Subcutaneous adipose tissue (tissue), 4 donors: ENCODE data around the gene SPTBN2. TPM values are rescaled to one million over a fixed set of nuclear protein-coding genes. Genes with fewer than 3 reads are reported as not detected.

Experiments used
- total RNA-seq, 4 donors: library from RNA; depleted of rRNA; stranded (reverse); fragments of >200 nt; gene quantifications; one replicate each; pipeline ENCODE4 v1.1.0, GENCODE V29; 2016
- TF ChIP-seq, protein P1 (sequence below): fragments of 450-650 bp; IDR thresholded peaks from one replicate; pipeline ENCODE4 v1.5.1; 2016; ENCODE audit warnings: low read depth, mild to moderate bottlenecking, control low read depth, antibody characterized with exemption, moderate library complexity

Gene SPTBN2
- total RNA-seq = 10 to 100 TPM in 1 of 4 donors, 1 to 10 TPM in 3; 1.9 to 15.3 (median 5.2) TPM

- TF ChIP-seq, protein P1, sequence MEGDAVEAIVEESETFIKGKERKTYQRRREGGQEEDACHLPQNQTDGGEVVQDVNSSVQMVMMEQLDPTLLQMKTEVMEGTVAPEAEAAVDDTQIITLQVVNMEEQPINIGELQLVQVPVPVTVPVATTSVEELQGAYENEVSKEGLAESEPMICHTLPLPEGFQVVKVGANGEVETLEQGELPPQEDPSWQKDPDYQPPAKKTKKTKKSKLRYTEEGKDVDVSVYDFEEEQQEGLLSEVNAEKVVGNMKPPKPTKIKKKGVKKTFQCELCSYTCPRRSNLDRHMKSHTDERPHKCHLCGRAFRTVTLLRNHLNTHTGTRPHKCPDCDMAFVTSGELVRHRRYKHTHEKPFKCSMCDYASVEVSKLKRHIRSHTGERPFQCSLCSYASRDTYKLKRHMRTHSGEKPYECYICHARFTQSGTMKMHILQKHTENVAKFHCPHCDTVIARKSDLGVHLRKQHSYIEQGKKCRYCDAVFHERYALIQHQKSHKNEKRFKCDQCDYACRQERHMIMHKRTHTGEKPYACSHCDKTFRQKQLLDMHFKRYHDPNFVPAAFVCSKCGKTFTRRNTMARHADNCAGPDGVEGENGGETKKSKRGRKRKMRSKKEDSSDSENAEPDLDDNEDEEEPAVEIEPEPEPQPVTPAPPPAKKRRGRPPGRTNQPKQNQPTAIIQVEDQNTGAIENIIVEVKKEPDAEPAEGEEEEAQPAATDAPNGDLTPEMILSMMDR = no peak
Observed at GRCh38 chr11:66728693-66729385, at the start of gene SPTBN2. Gene SPTBN2, minus strand, starts transcription at chr11:66729216. Its CDS starts 7,976 bp downstream, at chr11:66721240.

DNA sequence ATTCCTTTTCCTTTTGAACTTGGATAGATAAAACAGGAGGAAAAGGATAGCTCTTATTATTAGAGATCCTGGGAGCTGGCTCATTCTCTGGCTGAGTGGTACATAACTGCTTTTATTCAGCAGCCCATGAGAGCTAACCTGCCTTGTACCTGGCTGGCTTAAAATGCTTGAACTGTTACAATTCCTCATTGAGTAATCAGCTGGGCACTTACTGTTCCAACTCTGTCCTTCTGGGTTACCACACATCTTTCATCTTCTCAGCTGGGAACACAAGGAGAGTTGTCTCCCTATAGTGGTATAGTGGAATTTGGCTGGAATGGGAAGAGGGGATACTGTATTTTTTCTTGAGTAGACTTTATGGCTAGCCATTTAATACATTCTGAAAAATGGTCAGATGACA, 39.8 kb upstream of the SPTBN2 start:
- TF ChIP-seq, protein P1 = no peak

GRCh38 chr11:66768088-66768521, 39.1 kb upstream of the SPTBN2 start:
- TF ChIP-seq, protein P1 = no peak

DNA sequence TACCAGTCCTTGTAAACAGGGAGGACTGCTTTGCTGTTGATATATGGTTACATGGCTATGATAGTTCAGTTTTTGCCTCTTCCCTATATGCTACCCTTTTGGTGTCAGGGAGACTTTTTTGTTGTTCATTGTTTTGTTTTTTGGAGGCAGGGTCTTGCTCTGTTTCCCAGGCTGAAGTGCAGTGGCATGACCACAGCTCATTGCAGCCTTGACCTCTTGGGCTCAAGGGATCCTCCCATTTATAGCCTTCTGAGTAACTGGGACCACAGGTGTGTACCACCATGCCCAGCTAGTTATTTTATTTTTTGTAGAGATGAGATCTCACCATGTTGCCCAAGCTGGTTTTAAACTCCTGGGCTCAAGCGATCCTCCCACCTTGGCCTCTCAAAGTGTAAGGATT, 38.6 kb upstream of the SPTBN2 start:
- TF ChIP-seq, protein P1 = no peak

DNA sequence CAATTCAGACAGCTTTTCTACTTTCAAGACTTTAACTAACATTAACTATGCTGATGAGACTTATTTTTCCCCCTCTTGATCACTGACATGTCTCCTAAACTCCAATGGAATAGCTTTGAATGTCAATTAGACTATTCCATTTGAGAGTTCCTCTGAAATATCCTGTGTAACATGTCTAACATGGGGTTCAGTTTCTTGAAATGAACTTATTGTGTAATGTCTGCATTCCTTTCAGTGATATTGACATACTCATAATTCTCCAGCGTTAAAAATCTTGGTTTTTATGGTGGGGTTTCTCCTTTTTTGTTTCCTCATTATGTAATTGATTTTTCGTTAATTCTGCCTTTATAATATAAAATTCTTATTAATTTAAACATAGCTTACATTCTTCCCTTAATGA, 37.7 kb upstream of the SPTBN2 start:
- TF ChIP-seq, protein P1 = no peak

DNA sequence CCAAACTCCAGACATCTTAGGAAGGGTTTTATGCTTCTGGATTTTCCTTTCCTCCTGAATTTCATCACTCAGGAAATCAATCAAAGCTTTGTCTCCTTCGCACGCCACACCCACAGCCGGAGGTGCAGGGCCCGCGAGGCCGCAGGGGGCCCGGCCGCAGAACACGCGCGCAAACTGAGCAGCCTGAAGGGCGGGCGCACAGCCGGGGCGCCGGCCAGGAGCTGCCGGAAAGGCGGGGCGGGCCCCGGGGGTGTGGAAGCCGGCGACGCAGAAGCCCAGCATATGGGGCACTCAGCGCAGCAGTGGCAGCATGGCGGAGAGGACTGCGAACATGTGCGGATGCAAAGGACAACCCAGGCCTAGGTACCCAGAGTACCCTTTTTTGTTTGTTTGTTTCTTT, 33.1 kb upstream of the SPTBN2 start:
- TF ChIP-seq, protein P1 = no peak

DNA sequence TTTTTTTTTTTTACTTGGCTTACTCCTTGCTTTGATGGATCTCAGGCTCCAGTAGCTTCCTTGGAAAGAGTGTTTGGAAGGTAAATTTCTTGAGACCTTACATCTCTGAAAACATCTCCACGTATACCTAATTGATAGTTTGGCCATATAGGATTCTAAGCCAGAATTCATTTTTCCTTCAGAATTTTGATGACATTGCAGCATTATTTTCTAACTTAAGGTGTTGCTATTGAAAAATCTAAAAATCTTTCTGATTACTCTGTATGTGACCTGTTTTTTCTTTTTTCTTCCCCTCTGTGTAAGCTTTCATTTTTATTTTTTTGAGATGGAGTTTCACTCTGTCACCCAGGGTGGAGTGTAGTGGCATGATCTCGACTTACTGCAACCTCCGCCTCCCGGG, 23.1 kb upstream of the SPTBN2 start:
- TF ChIP-seq, protein P1 = no peak
